ENCODE measurements around the gene TTC4. TPM values are rescaled to one million over a fixed set of nuclear protein-coding genes. Genes with fewer than 3 reads are reported as not detected.
A peak's percentile ranks its signal among the peaks of the same experiment; 100 is the strongest.

Gene TTC4
- polyA plus RNA-seq, 1 experiment, result 22.7 TPM

- CTCF ChIA-PET, result no interaction called here
- POLR2A ChIA-PET, result no interaction called here
- Histone ChIP-seq H3K4me3 (ENCODE audit: low read depth, low read length) (no peak overlapping the region), H3K27me3 (ENCODE audit: control insufficient read depth, insufficient read depth, low read length) (peaks cover 6% of the 10 kb centered on the region), H3K27ac (ENCODE audit: low read depth, low read length) (no peak overlapping the region), H3K9me3 (ENCODE audit: control insufficient read depth, insufficient read depth, low read length) (no peaks in the 10 kb centered on the region)
- TF ChIP-seq CTCF (IDR thresholded peaks at IDR 0.05; ENCODE audit: low read depth, low read length), result no peak
- no peak for DNase-seq (ENCODE audit: low read depth, low spot score)
Measured at GRCh38 chr1:54754486-54755285, 39.0 kb downstream of the TTC4 start.

GRCh38 chr1:54757833-54758232 is 42.2 kb downstream of the TTC4 start:
- CTCF ChIA-PET, result no interaction called here

GRCh38 chr1:54758678-54759348 is 43.2 kb downstream of the TTC4 start:
- Histone ChIP-seq H3K27ac (ENCODE audit: low read depth, low read length) (no peak overlapping the region), H3K4me3 (ENCODE audit: low read depth, low read length) (no peak overlapping the region), H3K27me3 (ENCODE audit: control insufficient read depth, insufficient read depth, low read length) (no peaks in the 10 kb centered on the region), H3K9me3 (ENCODE audit: control insufficient read depth, insufficient read depth, low read length) (no peaks in the 10 kb centered on the region)
- no peak for TF ChIP-seq CTCF (IDR thresholded peaks at IDR 0.05; ENCODE audit: low read depth, low read length)
- no peak for DNase-seq (ENCODE audit: low read depth, low spot score)
- CTCF ChIA-PET, result no interaction called here
- POLR2A ChIA-PET, result no interaction called here

More at GRCh38 chr1:54757833-54758232, 42.2 kb downstream of the TTC4 start:
- Histone ChIP-seq H3K27me3 (ENCODE audit: control insufficient read depth, insufficient read depth, low read length) (no peaks in the 10 kb centered on the region), H3K27ac (ENCODE audit: low read depth, low read length) (no peak overlapping the region), H3K4me3 (ENCODE audit: low read depth, low read length) (no peak overlapping the region), H3K9me3 (ENCODE audit: control insufficient read depth, insufficient read depth, low read length) (no peaks in the 10 kb centered on the region)
- no peak for TF ChIP-seq CTCF (IDR thresholded peaks at IDR 0.05; ENCODE audit: low read depth, low read length)
- DNase-seq (ENCODE audit: low read depth, low spot score), result no peak
- POLR2A ChIA-PET, result no interaction called here

- no peaks in the 10 kb centered on the region for H3K9me3 ChIP-seq (ENCODE audit: control insufficient read depth, insufficient read depth, low read length)
- ChIA-PET CTCF (no interaction called here), POLR2A (interaction anchor here (1.0 to 1.5 kb wide), 2 partner anchors 8 to 48 kb away, joined by 3 read pairs; partner anchors contain the start of gene TTC4)
- DNase-seq (ENCODE audit: low read depth, low spot score), result no peak
- TF ChIP-seq CTCF (IDR thresholded peaks at IDR 0.05; ENCODE audit: low read depth, low read length), result no peak
- peaks cover 5% of the 10 kb centered on the region for H3K27me3 ChIP-seq (ENCODE audit: control insufficient read depth, insufficient read depth, low read length)
- H3K4me3 ChIP-seq (ENCODE audit: low read depth, low read length), result peak overlapping the region; percentile 94
- peak overlapping the region; percentile 68 for H3K27ac ChIP-seq (ENCODE audit: low read depth, low read length)
Measured at GRCh38 chr1:54763816-54764132, 48.1 kb downstream of the TTC4 start.

All from AG04450 (cell line).